Smooth muscle cell (in vitro differentiated cells): ENCODE measurements around the gene RFK. TPM values are rescaled to one million over a fixed set of nuclear protein-coding genes. Genes with fewer than 3 reads are reported as not detected.
"Not testable (repeated sequence)": the region's sequence is repeated elsewhere in the genome, so short reads cannot be mapped to it uniquely, and the experiment has no call there.

Source experiments
- DNase-seq: peaks from one replicate; lab custom pipeline; 2025; ENCODE audit not compliant: unreplicated experiment; lab: John Stamatoyannopoulos, UW
- H2AFZ ChIP-seq: fragments of 200-600 bp; sonication (generic); 2 replicates; pipeline ENCODE4 v1.6.0; 2016; ENCODE audit warnings: antibody characterized with exemption, low read depth, mild to moderate bottlenecking
- H3F3A ChIP-seq: fragments of 200-600 bp; sonication (generic); 2 replicates; pipeline ENCODE4 v1.6.0; 2017; ENCODE audit warnings: antibody characterized with exemption, low read depth
- H3K27ac ChIP-seq: fragments of 200-600 bp; sonication (generic); 2 replicates; pipeline ENCODE4 v1.5.1; 2016; ENCODE audit warnings: low read depth, mild to moderate bottlenecking
- H3K27me3 ChIP-seq: fragments of 200-600 bp; sonication (generic); 2 replicates; pipeline ENCODE4 v1.6.1; 2016; ENCODE audit warnings: low read depth, mild to moderate bottlenecking
- H3K36me3 ChIP-seq: fragments of 200-600 bp; sonication (generic); 2 replicates; pipeline ENCODE4 v1.5.1; 2016; ENCODE audit warnings: low read depth
- H3K4me1 ChIP-seq: fragments of 200-600 bp; sonication (generic); 2 replicates; pipeline ENCODE4 v1.5.1; 2016; ENCODE audit warnings: low read depth
- H3K4me2 ChIP-seq: fragments of 200-600 bp; sonication (generic); 2 replicates; pipeline ENCODE4 v1.6.0; 2016; ENCODE audit warnings: mild to moderate bottlenecking
- H3K4me3 ChIP-seq: fragments of 200-600 bp; sonication (generic); 2 replicates; pipeline ENCODE4 v1.5.1; 2016; ENCODE audit warnings: mild to moderate bottlenecking
- H3K79me2 ChIP-seq: fragments of 200-600 bp; sonication (generic); 2 replicates; pipeline ENCODE4 v1.6.0; 2016; ENCODE audit warnings: low read depth, mild to moderate bottlenecking
- H3K9ac ChIP-seq: fragments of 200-600 bp; sonication (generic); 2 replicates; pipeline ENCODE4 v1.6.0; 2016; ENCODE audit warnings: low read depth
- H3K9me3 ChIP-seq: fragments of 200-600 bp; sonication (generic); replicated peaks from 2 replicates; pipeline ENCODE4 v1.5.1; 2016; ENCODE audit warnings: low read depth
- H4K20me1 ChIP-seq: fragments of 200-600 bp; sonication (generic); 2 replicates; pipeline ENCODE4 v1.6.0; 2016; ENCODE audit warnings: low read depth
- WGBS: methylation state at CpG from one replicate; pipeline ENCODE4 v1.1.7; 2016; ENCODE audit warnings: low lambda C conversion rate; 5-methylcytosine and 5-hydroxymethylcytosine counted together
- polyA plus RNA-seq: library from polyadenylated mRNA; unstranded; fragments of >200 nt; fragmentation: Nextera tagmentation; extraction: Ambion mirVana; gene quantifications from 2 replicates; pipeline ENCODE4 v1.2.1, GENCODE V29; 2016
- total RNA-seq: library from RNA; depleted of rRNA; stranded (reverse); fragments of >200 nt; gene quantifications from 2 replicates; pipeline ENCODE4 v1.2.3, GENCODE V29; 2014
- TF ChIP-seq, protein P1 (sequence below): fragments of 200-600 bp; sonication (generic); IDR thresholded peaks from 2 replicates; pipeline ENCODE4 v1.5.1; 2017; ENCODE audit warnings: borderline replicate concordance, mild to moderate bottlenecking, antibody characterized with exemption; ENCODE audit not compliant: insufficient read depth, poor library complexity, severe bottlenecking

The RFK gene
- total and polyA plus RNA-seq, 2 experiments from 2014 or later, result 14.2 to 25.2 TPM

- H2AFZ ChIP-seq, result no peak overlapping the region
- no peak for DNase-seq
- H3K9ac ChIP-seq, result no peak overlapping the region
- no peak overlapping the region for H3K27ac ChIP-seq
- H3K27me3 ChIP-seq, result no peaks in the 10 kb centered on the region
- H3K9me3 ChIP-seq, result no peaks in the 10 kb centered on the region
- 87% methylated on average over 6 of the region's 6 CpGs for WGBS
- no peaks in the 10 kb centered on the region for H3K36me3 ChIP-seq
- H4K20me1 ChIP-seq, result no peaks in the 10 kb centered on the region
- H3K4me3 ChIP-seq, result no peak overlapping the region
- no peaks in the 10 kb centered on the region for H3K79me2 ChIP-seq
- TF ChIP-seq, protein P1, sequence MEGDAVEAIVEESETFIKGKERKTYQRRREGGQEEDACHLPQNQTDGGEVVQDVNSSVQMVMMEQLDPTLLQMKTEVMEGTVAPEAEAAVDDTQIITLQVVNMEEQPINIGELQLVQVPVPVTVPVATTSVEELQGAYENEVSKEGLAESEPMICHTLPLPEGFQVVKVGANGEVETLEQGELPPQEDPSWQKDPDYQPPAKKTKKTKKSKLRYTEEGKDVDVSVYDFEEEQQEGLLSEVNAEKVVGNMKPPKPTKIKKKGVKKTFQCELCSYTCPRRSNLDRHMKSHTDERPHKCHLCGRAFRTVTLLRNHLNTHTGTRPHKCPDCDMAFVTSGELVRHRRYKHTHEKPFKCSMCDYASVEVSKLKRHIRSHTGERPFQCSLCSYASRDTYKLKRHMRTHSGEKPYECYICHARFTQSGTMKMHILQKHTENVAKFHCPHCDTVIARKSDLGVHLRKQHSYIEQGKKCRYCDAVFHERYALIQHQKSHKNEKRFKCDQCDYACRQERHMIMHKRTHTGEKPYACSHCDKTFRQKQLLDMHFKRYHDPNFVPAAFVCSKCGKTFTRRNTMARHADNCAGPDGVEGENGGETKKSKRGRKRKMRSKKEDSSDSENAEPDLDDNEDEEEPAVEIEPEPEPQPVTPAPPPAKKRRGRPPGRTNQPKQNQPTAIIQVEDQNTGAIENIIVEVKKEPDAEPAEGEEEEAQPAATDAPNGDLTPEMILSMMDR, result no peak
- no peaks in the 10 kb centered on the region for H3F3A ChIP-seq
- H3K4me2 ChIP-seq, result no peak overlapping the region
- H3K4me1 ChIP-seq, result no peaks in the 10 kb centered on the region
These were observed 44.8 kb upstream of the RFK start for GRCh38 chr9:76438841-76439588.

GRCh38 chr9:76437017-76437699 lies 42.9 kb upstream of the RFK start:
- not testable (repeated sequence) for H3K4me2 ChIP-seq, H3K79me2 ChIP-seq, H3K4me1 ChIP-seq, H3F3A ChIP-seq, H3K9me3 ChIP-seq, H3K4me3 ChIP-seq, H3K9ac ChIP-seq, DNase-seq, H4K20me1 ChIP-seq, H3K36me3 ChIP-seq, H3K27ac ChIP-seq, H2AFZ ChIP-seq, H3K27me3 ChIP-seq
- WGBS, result 80% methylated on average over 9 of the region's 9 CpGs

DNA sequence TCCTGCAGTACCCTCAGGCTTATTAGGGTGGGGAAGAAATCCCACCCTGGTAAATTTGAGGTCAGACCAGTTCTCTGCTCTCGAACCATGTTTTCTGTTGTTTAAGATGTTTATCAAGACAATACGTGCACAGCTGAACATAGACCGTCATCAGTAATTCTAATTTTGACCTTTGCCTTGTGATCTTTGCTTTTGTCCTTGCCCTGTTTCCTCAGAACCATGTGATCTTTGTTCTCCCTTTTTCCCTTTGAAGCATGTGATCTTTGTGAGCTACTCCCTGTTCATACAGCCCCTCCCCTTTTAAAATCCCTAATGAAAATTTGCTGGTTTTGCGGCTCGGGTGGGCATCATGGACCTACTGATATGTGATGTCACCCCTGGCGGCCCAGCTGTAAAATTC lies 40.7 kb upstream of the RFK start:
- H4K20me1 ChIP-seq, H2AFZ ChIP-seq, H3K4me3 ChIP-seq, H3K36me3 ChIP-seq, H3K4me1 ChIP-seq, H3K4me2 ChIP-seq, H3K27ac ChIP-seq, H3K79me2 ChIP-seq, H3K9me3 ChIP-seq, H3F3A ChIP-seq, DNase-seq, H3K27me3 ChIP-seq, H3K9ac ChIP-seq: not testable (repeated sequence)
- 94% methylated on average over 6 of the region's 6 CpGs for WGBS

DNA sequence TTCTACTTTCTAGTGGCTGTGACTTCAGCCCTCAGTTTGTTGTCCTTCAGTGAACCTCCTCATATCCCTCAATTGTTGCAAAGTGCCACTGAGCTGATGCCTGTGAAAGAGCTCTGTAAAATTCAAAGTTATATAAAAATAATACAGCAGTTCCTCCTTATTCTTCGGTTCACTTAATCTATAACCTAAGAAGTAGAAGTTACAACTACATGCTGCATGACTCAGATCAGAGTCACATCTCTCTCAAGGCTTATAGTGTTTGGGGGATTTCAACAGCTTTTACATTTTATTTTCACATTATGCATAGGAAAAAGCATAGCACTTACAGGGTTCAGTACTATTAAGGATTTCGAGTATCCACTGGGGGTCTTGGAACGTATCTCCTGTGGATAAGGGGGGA lies 39.6 kb upstream of the RFK start:
- H3K79me2 ChIP-seq, result no peaks in the 10 kb centered on the region
- no peak overlapping the region for H3K9ac ChIP-seq
- 65% methylated on average over 3 of the region's 3 CpGs for WGBS
- no peaks in the 10 kb centered on the region for H3K9me3 ChIP-seq
- no peak for DNase-seq
- no peaks in the 10 kb centered on the region for H3K4me1 ChIP-seq
- no peaks in the 10 kb centered on the region for H3K36me3 ChIP-seq
- TF ChIP-seq, protein P1, result no peak
- H3K27ac ChIP-seq, result no peak overlapping the region
- no peaks in the 10 kb centered on the region for H3K27me3 ChIP-seq
- no peak overlapping the region for H3K4me3 ChIP-seq
- no peaks in the 10 kb centered on the region for H3F3A ChIP-seq
- H2AFZ ChIP-seq, result no peak overlapping the region
- no peaks in the 10 kb centered on the region for H4K20me1 ChIP-seq
- H3K4me2 ChIP-seq, result no peak overlapping the region
